Stromal cell of bone marrow (primary cell): Measurements from ENCODE around the gene SPART.

Source experiments
- DNase-seq: peaks from one replicate; pipeline ENCODE4 v3.0.0-alpha.2; 2012; ENCODE audit warnings: low read depth

SPART gene, protein sequence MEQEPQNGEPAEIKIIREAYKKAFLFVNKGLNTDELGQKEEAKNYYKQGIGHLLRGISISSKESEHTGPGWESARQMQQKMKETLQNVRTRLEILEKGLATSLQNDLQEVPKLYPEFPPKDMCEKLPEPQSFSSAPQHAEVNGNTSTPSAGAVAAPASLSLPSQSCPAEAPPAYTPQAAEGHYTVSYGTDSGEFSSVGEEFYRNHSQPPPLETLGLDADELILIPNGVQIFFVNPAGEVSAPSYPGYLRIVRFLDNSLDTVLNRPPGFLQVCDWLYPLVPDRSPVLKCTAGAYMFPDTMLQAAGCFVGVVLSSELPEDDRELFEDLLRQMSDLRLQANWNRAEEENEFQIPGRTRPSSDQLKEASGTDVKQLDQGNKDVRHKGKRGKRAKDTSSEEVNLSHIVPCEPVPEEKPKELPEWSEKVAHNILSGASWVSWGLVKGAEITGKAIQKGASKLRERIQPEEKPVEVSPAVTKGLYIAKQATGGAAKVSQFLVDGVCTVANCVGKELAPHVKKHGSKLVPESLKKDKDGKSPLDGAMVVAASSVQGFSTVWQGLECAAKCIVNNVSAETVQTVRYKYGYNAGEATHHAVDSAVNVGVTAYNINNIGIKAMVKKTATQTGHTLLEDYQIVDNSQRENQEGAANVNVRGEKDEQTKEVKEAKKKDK

DNA sequence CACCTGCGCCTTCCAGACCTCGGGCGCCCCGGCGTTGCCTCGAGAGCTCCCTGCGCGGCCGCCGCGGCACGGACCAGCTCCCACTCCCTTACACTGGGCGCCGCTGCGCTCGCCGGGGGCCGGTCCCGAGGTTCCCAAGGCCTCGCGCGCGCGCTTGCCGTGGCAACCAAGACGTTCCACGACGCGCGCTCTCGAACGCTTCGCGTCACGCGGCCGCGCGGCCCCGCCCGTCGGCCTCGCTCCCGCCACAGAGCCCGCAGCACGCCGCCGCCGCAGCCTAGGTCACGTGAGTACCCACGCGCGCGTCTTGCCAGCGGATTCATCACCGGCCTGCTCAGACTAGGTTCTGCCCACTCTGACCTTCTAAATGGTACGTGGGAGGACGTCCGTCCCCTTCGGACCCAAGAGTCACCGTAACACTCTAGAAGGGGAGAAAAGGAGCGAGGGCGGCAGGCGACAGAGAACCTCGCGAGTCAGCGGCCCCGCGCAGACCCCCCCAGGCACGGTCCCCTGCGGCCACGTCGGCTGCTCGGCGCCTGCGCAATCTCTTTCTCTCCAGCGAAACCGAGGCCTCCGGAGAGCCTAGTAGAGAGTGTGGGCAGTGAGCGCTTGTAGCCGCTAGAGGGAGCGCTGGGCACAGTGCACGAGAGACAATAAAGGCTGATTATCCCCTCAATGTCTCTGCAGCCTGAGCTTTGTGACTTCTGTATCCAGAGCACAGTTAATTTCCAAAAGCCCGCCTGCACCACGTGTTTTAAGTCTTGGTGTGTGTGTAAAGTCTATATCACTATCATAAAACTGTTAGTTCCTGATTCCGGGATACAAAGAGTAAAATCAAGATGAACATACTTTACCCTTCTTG, at the start of gene SPART:
Gene SPART, minus strand, starts transcription at position 173 of the 862 bp plus-strand sequence. CDS start 10,564 bp downstream, outside the sequence.
- DNase-seq: peak; percentile 86

DNA sequence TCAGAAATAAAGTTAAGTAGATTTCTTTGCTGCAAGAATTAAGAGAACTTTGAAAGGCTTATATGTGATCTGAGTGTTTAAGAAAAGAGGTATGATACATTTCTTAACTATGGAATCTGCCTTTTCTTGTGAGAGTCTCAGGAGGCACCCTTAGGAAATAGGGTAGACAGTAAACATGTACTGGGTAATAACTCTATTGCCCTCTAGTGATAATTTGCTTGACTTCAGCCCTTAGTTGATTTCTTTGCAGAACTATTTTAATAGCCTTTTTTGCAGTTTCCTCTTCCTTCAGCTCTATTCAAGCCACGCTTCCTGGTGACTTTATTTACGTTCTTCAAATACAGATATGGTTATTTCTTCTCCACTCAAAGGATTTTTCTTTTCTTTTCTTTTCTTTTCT, 49.1 kb upstream of the SPART start:
- peak; percentile 48 for DNase-seq

GRCh38 chr13:36385489-36385888, 39.3 kb upstream of the SPART start:
- DNase-seq: no peak

DNA sequence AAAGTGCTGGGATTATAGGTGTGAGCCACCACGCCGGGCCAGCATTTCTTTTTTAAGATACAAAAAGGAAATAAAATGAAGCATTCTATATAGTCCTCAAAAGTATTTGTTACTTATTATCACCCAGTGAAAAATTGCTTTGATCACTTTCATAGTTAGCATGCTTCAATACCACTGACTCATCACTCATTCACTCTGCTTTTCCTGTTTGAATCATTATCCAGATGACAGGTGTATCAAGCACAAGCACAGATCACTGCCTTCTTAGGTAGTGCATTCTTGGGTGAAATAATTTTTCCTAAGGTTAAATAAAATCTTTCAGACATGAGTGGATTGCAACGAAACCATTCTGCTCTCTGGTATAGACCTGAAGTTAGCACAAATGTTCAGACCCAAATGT, 35.8 kb upstream of the SPART start:
- DNase-seq: no peak

DNA sequence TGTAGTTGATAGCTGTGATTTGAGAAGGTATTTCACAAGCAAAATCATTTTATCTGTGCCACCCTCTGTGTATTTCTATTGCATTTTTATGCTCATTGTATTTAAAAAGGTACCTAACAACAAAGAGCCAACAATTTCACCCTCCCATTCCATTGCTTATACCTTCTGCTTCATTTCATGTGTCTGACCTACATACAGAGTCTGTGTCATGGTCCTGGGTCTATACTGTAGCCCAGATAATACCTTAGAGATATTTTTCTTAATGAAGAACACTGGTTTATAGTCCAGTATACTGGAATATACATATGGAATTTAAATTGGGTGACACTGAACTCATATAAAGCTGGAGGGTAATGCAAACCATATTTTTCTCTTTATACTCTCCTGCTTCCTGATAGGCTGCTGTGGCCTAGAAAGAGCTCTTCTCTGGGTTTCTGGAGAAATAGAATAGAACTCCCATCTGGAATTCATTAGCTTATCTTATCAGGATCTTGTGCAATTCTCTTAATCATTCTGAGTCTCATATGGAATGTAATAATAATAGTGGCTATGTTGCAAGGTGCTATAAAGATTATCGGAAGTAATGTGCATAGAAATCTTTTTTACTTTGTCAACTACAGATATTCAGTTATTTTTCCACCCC, 31.8 kb upstream of the SPART start:
- no peak for DNase-seq

GRCh38 chr13:36374063-36374462, 27.9 kb upstream of the SPART start:
- DNase-seq: no peak

- DNase-seq: no peak
These were observed 25.0 kb upstream of the SPART start for GRCh38 chr13:36371185-36371584.

DNA sequence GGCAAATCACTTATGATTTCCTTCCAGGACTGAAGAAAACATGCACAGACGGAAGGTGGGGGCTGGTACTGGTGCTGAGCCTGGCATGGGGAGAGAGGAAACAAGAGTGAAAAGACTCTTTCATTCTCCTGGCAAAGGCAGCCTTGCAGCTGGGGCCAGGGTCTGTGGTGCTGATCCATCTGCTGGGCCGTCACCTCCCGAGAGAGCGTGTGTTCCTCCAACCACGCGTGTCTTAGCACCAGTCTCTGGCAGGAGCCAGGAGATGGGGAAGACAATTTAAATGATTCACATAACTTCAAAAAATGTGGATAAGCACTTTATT, 23.9 kb upstream of the SPART start:
- DNase-seq: no peak

DNA sequence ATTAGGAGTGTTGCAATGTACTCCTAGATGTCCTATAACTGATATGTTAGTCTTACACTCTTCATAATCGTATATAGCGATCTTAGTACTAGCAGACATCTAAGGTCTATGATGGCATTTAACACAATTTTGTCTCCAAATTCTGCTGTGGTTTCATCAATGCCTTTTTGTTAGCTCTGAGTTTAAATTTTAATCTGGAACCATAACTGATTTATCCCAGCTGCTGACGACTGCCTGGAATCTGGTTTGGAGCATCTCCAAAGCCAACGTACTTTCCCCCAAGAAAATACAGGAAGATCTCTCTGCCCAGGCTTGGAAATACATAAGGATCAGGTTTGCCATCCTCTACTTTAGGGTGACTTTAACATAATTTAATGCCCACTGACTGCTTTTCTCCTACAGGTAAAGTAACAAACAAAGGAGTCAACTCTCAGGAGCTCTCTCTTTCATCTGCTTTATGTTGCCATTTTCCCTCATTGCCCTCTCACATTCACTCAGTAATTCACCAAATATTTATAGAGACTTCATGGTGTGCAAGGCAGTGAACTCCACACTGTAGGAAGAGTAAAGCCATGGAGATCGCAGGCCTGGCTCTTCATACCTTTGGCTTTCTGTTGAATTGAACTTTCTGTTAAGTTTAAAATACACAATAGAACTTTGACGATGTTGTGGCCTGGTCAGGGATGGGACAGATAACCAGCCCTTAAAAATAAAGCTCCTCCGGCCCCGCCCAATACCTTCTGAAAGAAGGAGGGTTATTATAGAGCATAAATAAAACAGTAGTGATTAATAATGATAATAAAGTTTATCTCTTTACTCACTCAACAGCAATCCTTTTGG, 23.3 kb upstream of the SPART start:
- no peak for DNase-seq

- no peak for DNase-seq
These were observed 19.8 kb upstream of the SPART start for GRCh38 chr13:36366031-36366430.

DNA sequence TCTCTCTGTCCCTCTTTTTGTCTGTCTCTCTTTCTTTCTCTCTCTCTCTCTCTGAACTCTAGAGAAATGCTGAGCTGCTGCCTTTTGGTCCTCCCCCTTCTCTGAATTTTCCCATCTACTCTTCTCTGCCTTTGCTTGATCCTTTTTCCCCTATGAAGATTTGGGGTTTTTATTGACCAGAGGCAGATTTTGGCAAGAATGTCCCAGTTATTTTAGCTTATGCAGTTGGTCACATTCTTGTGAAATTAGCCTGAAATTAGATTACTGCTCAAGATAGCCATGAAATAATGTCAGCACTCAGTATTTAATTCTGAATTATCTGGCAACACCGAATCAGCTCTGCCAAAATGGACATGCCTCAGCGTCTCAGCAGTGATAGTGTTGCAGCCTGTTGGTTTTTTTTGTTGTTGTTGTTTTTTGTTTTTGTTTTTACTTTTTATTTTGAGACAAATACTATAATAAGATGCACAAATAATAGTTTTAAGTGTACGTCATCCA, 17.2 kb upstream of the SPART start:
- DNase-seq: no peak

GRCh38 chr13:36362914-36363313, 16.7 kb upstream of the SPART start:
- DNase-seq: no peak

DNA sequence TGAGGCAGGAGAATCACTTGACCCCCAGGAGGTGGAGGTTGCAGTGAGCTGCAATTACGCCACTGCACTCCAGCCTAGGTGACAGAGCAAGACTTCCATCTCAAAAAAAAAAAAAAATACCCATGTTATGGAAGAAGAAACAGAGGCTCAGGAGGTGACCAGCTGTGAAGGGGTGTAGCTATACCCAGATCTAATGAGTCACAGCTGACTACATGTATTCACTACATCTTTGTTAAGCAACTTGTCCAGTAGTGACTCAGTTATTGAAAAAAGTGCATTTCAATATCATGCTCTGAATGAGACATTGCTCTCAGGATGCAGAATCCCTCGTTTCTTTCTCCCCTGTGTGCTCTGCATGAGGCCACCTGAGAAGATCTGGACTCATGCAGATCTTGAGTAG, 16.1 kb upstream of the SPART start:
- DNase-seq: peak; percentile 83

DNA sequence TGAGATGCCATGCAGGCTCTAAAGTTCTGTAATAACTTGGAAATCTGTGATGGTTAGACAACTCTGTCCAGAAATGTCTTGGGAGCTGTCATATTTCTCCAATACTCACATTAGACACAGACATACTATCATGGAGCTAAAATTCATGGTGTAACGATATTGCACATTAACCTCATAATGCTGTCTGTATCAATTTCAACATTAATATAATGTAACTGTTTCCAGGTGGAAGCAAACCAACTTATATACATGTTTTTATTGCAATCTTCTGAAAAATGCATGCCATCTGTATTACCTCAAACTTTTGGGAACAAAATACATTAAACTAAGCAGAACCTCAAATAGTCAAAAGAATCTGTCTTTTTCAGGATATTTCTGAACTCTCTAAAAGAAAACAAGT, 14.7 kb upstream of the SPART start:
- no peak for DNase-seq

DNA sequence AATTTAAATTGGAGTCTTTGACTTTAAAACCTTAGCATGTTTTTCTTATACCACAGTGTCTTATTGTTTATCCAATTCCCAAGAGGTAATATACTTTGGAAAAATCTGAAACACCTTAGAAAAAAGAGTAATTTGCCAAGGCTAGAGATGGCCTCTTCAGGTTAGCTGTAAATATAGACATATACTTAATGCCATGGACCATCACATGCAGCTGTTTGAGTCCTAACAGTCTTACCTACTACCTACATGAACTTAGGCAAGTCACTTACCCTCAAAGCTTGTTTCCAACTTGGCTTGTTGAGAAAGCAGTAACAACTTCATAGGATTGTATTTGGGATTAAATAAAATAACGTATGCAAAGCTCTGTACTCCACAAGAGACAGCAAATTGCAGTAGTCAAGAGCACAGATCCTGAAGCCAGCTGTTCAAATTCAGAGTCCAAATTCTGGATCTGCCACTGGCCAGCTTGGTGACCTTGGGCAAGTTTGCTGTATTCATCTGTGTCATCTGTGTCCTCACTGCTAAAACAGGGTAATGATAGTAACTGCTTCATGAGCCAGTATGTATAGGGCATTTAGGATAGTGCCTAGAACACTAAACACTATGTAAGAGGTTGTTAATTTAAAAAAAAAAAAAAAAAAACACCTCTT, 13.2 kb upstream of the SPART start:
- DNase-seq: no peak

DNA sequence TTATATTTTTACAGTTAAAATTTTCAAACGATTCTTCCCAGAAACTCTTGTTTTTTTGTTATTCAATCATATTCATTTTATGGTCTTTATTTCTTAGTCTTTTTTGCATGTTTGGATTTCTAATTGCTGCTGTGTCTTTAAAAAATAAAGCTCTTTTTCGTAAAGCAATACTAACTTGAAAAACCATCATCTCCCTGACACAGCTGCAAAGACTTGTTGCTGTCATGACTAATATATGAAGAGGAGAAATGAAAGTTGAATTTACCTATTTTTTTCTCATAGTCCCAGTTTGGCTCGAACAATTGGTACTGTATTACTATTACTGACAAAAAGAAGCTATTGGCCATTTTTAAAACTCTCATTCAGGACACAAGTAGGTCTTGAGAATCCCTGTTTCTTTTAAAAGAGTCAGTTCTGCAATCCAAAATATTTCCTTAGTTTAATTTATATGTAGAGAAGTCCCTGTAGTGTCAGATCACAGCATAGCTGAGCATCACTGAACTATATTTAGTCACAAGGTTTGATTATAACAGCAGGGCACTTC, 12.1 kb upstream of the SPART start:
- no peak for DNase-seq

DNA sequence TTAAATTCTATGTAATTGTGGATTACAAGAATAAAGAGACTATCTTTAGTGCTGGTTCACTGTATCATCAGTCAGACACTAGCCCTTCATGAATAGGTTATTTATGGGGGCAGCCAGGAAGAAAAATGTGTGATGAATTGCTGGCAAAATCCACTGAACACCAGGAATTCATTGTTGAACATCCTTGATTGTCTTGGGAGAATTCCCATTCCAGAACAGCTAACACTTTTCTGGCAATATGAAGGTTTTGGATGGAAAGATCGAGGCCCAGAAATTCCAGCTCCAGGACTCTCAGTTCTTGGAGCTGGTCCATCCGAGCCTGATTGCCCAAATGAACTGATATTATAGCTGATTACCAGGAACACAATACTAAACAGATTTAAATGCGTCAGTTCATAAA, 11.5 kb upstream of the SPART start:
- no peak for DNase-seq

GRCh38 chr13:36357231-36357630, 11.0 kb upstream of the SPART start:
- DNase-seq: no peak

DNA sequence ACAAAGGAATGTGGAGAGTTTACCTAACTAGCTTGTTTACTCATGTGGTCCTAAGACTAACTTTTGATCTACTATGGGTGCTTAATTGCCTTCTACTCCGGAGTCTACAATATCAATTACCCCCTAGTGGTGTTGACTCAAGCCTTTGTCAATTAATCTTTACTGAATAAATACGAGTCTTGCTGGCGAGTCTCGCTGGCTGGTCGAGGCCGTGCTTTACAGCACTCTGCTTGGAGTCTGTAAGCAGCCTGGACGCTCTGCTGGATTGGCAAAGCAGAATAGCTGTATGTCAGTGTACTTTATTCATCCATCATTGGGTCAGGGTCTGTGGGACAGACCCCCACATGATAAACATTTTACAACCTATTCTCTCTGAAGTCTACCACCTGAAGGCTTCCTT, 9.9 kb upstream of the SPART start:
- no peak for DNase-seq

- DNase-seq: no peak
These were observed 9.4 kb upstream of the SPART start for GRCh38 chr13:36355632-36356031.
